ENCODE measurements around the gene SUGCT.

Gene SUGCT

DNA sequence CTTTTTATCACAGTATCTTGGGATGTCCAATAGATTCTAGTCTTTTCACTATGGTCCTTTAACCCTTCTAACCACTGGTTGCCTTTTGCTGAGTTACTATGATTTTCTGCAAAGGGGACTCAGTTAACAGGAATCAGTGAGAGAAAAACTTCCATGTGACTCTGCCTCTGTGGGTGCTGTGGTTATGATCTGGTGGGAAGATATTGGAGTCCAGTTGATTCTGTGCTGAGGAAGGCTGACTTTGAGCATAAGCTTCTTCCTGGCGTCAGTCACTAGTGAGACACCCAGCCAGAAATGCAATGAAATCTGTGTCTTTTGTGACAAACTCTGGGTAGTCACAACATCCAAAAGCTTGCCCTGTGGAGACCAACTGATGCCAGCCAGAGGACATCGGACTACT is 648.0 kb downstream of the SUGCT start:
- H3K27ac ChIP-seq (ENCODE audit: low read length), result no peak overlapping the region
- H3K4me2 ChIP-seq (ENCODE audit: low read length), result no peak overlapping the region
- peaks cover 9% of the 10 kb centered on the region for H3K4me1 ChIP-seq (ENCODE audit: low read length)
- TF ChIP-seq EZH2phosphoT487 (IDR thresholded peaks at IDR 0.05; ENCODE audit: low read depth), result no peak
- no peak for TF ChIP-seq CTCF (IDR thresholded peaks at IDR 0.05; ENCODE audit: low read depth, low read length)
- H3K27me3 ChIP-seq (ENCODE audit: low read depth, low read length), result no peaks in the 10 kb centered on the region
- no peaks in the 10 kb centered on the region for H3K36me3 ChIP-seq (replicated peaks; ENCODE audit: low read depth, low read length)
- no peaks in the 10 kb centered on the region for H3K9me3 ChIP-seq (ENCODE audit: insufficient read depth, low read length)
- no peak overlapping the region for H3K9ac ChIP-seq (ENCODE audit: low read length)
- no peaks in the 10 kb centered on the region for H4K20me1 ChIP-seq (ENCODE audit: insufficient read depth, low read length)
- H3K4me3 ChIP-seq (ENCODE audit: low read length), result no peak overlapping the region
- H2AFZ ChIP-seq (ENCODE audit: low read depth, low read length), result no peak overlapping the region
- H3K79me2 ChIP-seq (ENCODE audit: low read length), result no peaks in the 10 kb centered on the region

GRCh38 chr7:40784176-40784575 is 649.4 kb downstream of the SUGCT start:
- H3K79me2 ChIP-seq (ENCODE audit: low read length), result no peaks in the 10 kb centered on the region
- H2AFZ ChIP-seq (ENCODE audit: low read depth, low read length), result no peak overlapping the region
- TF ChIP-seq EZH2phosphoT487 (IDR thresholded peaks at IDR 0.05; ENCODE audit: low read depth), result no peak
- TF ChIP-seq CTCF (IDR thresholded peaks at IDR 0.05; ENCODE audit: low read depth, low read length), result no peak
- H3K27ac ChIP-seq (ENCODE audit: low read length), result no peak overlapping the region
- no peak overlapping the region for H3K4me3 ChIP-seq (ENCODE audit: low read length)
- no peaks in the 10 kb centered on the region for H3K36me3 ChIP-seq (replicated peaks; ENCODE audit: low read depth, low read length)
- H3K27me3 ChIP-seq (ENCODE audit: low read depth, low read length), result no peaks in the 10 kb centered on the region
- peaks cover 9% of the 10 kb centered on the region for H3K4me1 ChIP-seq (ENCODE audit: low read length)
- no peak overlapping the region for H3K4me2 ChIP-seq (ENCODE audit: low read length)
- no peaks in the 10 kb centered on the region for H4K20me1 ChIP-seq (ENCODE audit: insufficient read depth, low read length)
- no peak overlapping the region for H3K9ac ChIP-seq (ENCODE audit: low read length)
- H3K9me3 ChIP-seq (ENCODE audit: insufficient read depth, low read length), result no peaks in the 10 kb centered on the region

GRCh38 chr7:40786909-40787308 is 652.1 kb downstream of the SUGCT start:
- Histone ChIP-seq H3K4me3 (ENCODE audit: low read length) (no peak overlapping the region), H3K79me2 (ENCODE audit: low read length) (no peaks in the 10 kb centered on the region), H3K36me3 (replicated peaks; ENCODE audit: low read depth, low read length) (no peaks in the 10 kb centered on the region), H3K4me1 (ENCODE audit: low read length) (peaks cover 9% of the 10 kb centered on the region), H3K27ac (ENCODE audit: low read length) (no peak overlapping the region), H3K4me2 (ENCODE audit: low read length) (no peak overlapping the region), H4K20me1 (ENCODE audit: insufficient read depth, low read length) (no peaks in the 10 kb centered on the region), H3K9me3 (ENCODE audit: insufficient read depth, low read length) (no peaks in the 10 kb centered on the region), H3K27me3 (ENCODE audit: low read depth, low read length) (no peaks in the 10 kb centered on the region), H2AFZ (ENCODE audit: low read depth, low read length) (no peak overlapping the region), H3K9ac (ENCODE audit: low read length) (no peak overlapping the region)
- TF ChIP-seq EZH2phosphoT487 (IDR thresholded peaks at IDR 0.05; ENCODE audit: low read depth), result no peak
- TF ChIP-seq CTCF (IDR thresholded peaks at IDR 0.05; ENCODE audit: low read depth, low read length), result no peak

- Histone ChIP-seq H4K20me1 (ENCODE audit: insufficient read depth, low read length) (no peaks in the 10 kb centered on the region), H3K9ac (ENCODE audit: low read length) (no peak overlapping the region), H3K27me3 (ENCODE audit: low read depth, low read length) (no peaks in the 10 kb centered on the region), H3K9me3 (ENCODE audit: insufficient read depth, low read length) (no peaks in the 10 kb centered on the region), H3K4me3 (ENCODE audit: low read length) (no peak overlapping the region), H3K36me3 (replicated peaks; ENCODE audit: low read depth, low read length) (no peaks in the 10 kb centered on the region), H3K4me2 (ENCODE audit: low read length) (no peak overlapping the region), H3K27ac (ENCODE audit: low read length) (no peak overlapping the region), H3K4me1 (ENCODE audit: low read length) (no peaks in the 10 kb centered on the region), H2AFZ (ENCODE audit: low read depth, low read length) (no peak overlapping the region), H3K79me2 (ENCODE audit: low read length) (no peaks in the 10 kb centered on the region)
- TF ChIP-seq EZH2phosphoT487 (IDR thresholded peaks at IDR 0.05; ENCODE audit: low read depth) (no peak), CTCF (IDR thresholded peaks at IDR 0.05; ENCODE audit: low read depth, low read length) (no peak)
Observed at GRCh38 chr7:40793132-40793531, 658.3 kb downstream of the SUGCT start.
